D341Med (cell line): Measurements from ENCODE around the gene TPH2.
A peak's percentile ranks its signal among the peaks of the same experiment; 100 is the strongest.

Source experiments
- DNase-seq: peaks from one replicate; pipeline ENCODE4 v3.0.0; 2012; ENCODE audit warnings: low spot score

The TPH2 gene

GRCh38 chr12:72035625-72036024, 97.0 kb downstream of the TPH2 start:
- DNase-seq, result no peak

- DNase-seq, result no peak
These were observed 97.7 kb downstream of the TPH2 start for GRCh38 chr12:72036393-72036792.

GRCh38 chr12:72037006-72037795, 98.6 kb downstream of the TPH2 start:
- no peak for DNase-seq

DNA sequence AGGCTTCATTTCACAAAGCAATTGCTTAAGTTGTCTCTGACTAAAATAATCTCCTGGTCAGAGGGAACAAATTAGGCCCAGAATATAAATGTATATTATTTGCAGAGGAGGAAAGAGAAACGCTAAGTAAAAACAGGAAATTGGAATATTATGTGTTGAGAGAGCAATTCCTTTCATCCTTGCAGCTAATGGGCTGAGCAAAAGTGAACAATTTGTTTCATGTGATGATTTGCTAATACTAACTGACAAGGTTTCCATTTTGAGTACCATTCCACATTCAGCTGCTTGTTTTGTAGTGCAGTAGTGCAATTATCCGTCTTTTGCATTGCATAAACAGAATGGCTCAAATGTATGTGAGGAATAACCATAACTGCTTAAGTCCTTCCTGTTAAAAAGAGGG, 103.2 kb downstream of the TPH2 start:
- no peak for DNase-seq

GRCh38 chr12:72053604-72054003, 115.0 kb downstream of the TPH2 start:
- no peak for DNase-seq

GRCh38 chr12:72054511-72054910, 115.9 kb downstream of the TPH2 start:
- DNase-seq, result no peak

- DNase-seq, result no peak
These were observed 118.8 kb downstream of the TPH2 start for GRCh38 chr12:72057330-72057914.

DNA sequence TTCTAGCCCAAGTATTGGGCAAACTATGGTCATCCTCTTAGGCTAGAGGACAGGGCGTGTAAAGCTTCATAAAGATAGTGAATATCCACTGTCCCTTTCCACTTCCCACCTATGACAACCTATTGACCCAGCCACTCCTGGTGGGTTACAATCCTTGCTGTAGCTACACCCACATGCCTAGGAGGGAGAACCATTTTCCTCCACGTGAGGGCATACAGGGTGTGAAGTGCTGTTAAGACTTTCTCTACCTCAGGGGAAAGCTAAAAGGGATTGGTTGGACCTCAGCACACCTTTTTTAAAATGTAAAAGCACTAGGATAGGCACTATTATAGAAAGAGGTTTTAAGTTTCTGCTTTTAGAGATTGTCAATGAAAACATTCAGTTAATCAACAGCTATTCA, 124.4 kb downstream of the TPH2 start:
- no peak for DNase-seq

DNA sequence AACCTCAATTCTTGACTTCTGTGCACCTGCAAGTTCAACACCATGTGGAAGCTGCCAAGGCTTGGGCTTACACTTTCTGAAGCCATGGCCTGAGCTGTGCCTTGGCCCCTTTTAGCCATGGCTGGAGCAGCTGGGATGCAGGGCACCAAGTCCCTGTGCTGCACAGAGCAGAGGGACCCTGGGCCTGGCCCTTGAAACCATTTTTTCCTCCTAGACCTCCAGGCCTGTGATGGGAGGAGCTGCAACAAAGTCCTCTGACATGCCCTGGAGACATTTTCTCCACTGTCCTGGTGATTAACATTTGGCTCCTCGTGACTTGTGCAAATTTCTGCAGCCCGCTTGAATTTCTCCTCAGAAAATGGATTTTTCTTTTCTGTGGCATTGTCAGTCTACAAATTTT, 132.4 kb downstream of the TPH2 start:
- DNase-seq, result no peak

GRCh38 chr12:72072592-72073212, 134.1 kb downstream of the TPH2 start:
- DNase-seq, result no peak

DNA sequence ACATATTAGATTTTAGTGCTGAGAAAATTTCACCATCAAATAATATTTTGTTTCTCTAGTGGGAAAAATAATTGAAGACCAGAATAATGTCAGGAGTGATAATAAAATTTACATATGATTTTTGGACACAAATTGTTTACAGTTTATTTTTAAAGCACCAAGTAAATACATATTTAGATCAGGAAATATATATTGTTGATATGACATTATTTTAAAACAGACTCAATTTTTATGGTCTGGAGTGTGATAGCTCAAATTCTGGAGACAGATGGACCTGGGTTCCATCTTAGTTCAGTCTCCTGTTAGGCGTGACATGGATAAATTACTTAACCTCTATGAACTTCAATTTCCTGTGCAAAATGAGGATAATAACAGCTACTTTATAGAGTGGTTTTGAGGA, 135.4 kb downstream of the TPH2 start:
- DNase-seq, result no peak

DNA sequence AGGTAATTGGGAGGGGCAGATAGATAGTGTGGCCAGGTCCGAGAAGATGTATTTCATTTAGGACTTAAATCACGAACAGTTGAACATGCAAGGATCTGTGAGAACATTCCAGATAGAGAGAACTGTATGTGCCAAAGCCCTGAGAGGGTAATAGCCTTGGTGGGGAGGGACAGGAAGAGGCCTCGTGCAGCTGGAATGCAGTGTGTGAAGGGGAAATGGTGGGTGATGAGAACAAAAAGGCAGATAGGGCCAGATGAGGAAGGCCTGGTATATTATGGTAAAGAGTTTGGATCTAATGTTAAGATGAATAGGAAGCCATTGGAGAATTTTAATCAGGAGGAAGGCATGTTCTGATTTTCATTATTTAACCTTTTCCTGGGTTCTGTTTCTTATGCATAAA, 136.3 kb downstream of the TPH2 start:
- no peak for DNase-seq

DNA sequence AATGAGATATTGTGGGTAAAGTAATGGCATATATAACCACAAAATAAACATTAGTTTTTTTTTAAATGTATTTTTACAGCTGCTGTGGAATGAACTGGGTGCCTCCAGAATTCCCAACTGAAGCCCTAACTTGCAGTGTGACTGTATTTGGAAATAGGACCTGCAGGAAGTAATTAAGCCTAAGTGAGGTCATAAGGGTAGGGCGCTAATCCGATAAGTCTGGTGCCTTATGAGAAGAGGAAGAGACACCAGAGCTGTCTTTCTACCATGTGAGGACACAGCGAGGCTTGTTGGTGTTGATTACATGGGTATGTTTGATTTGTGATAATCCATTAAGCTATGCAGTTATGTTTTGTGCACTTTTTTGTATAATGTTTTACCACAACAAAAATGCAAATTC, 136.8 kb downstream of the TPH2 start:
- peak; percentile 33 for DNase-seq

GRCh38 chr12:72075891-72076557, 137.4 kb downstream of the TPH2 start:
- DNase-seq, result peak; percentile 26

- no peak for DNase-seq
These were observed 137.9 kb downstream of the TPH2 start for GRCh38 chr12:72076558-72076915.

GRCh38 chr12:72077111-72077820, 138.6 kb downstream of the TPH2 start:
- DNase-seq, result no peak

- DNase-seq, result no peak
These were observed 143.1 kb downstream of the TPH2 start for GRCh38 chr12:72081777-72082176.
